Renal cortical epithelial cell (primary cell): ENCODE measurements around the gene HES2. TPM values are rescaled to one million over a fixed set of nuclear protein-coding genes. Genes with fewer than 3 reads are reported as not detected.
A peak's percentile ranks its signal among the peaks of the same experiment; 100 is the strongest.
"Not testable (repeated sequence)": the region's sequence is repeated elsewhere in the genome, so short reads cannot be mapped to it uniquely, and the experiment has no call there.

ENCODE experiments used
- DNase-seq: peaks from one replicate; pipeline ENCODE4 v3.0.0-alpha.2; 2011; ENCODE audit warnings: low read depth
- total RNA-seq: library from RNA; depleted of rRNA; stranded (reverse); fragments of >200 nt; gene quantifications from 2 replicates; pipeline ENCODE4 v1.2.3, GENCODE V29; 2014

Gene HES2
- total RNA-seq, 1 donor from 2014 or later, result 5.8 TPM

GRCh38 chr1:6418668-6419396 lies 887 bp downstream of the HES2 start:
- DNase-seq, result no peak

GRCh38 chr1:6417961-6418667 lies 1.6 kb downstream of the HES2 start:
- DNase-seq, result no peak

GRCh38 chr1:6416906-6417305 lies 2.8 kb downstream of the HES2 start:
- DNase-seq, result no peak

- no peak for DNase-seq
Observed at GRCh38 chr1:6416295-6416656, 3.4 kb downstream of the HES2 start.

GRCh38 chr1:6414881-6415626 lies 4.7 kb downstream of the HES2 start:
- no peak for DNase-seq

GRCh38 chr1:6414443-6414844 lies 5.3 kb downstream of the HES2 start:
- DNase-seq, result peak; percentile 72

- no peak for DNase-seq
Observed at GRCh38 chr1:6412896-6413295, 6.8 kb downstream of the HES2 start.

GRCh38 chr1:6410248-6410893 lies 9.3 kb downstream of the HES2 start:
- no peak for DNase-seq

- DNase-seq, result no peak
Observed at GRCh38 chr1:6409733-6410132, 10.0 kb downstream of the HES2 start.

- DNase-seq, result no peak
Observed at GRCh38 chr1:6409053-6409452, 10.7 kb downstream of the HES2 start.

GRCh38 chr1:6408023-6408422 lies 11.7 kb downstream of the HES2 start:
- no peak for DNase-seq

- no peak for DNase-seq
Observed at GRCh38 chr1:6401673-6402072, 18.0 kb downstream of the HES2 start.

- no peak for DNase-seq
Observed at GRCh38 chr1:6399294-6399693, 20.4 kb downstream of the HES2 start.

- no peak for DNase-seq
Observed at GRCh38 chr1:6397844-6398441, 21.8 kb downstream of the HES2 start.

GRCh38 chr1:6396998-6397397 lies 22.7 kb downstream of the HES2 start:
- no peak for DNase-seq

- not testable (repeated sequence) for DNase-seq
Observed at GRCh38 chr1:6395781-6396244, 23.9 kb downstream of the HES2 start.

- not testable (repeated sequence) for DNase-seq
Observed at GRCh38 chr1:6395130-6395529, 24.6 kb downstream of the HES2 start.

- DNase-seq, result peak; percentile 55
Observed at GRCh38 chr1:6393400-6394187, 26.1 kb downstream of the HES2 start, which contains the start of gene ACOT7. Gene ACOT7, minus strand, starts transcription at chr1:6393767. Its CDS starts 368 bp downstream, at chr1:6393399.

GRCh38 chr1:6392809-6393399 lies 26.8 kb downstream of the HES2 start:
- DNase-seq, result no peak
